Thymus (tissue), 11 donors: ENCODE measurements around the gene GPC6. TPM values are rescaled to one million over a fixed set of nuclear protein-coding genes. Genes with fewer than 3 reads are reported as not detected.

Experiments used
- DNase-seq, 9 donors: peaks; one replicate each; pipeline ENCODE4 v3.0.0-alpha.2; 2013; ENCODE audit warnings: low spot score in 9 of 9, low read depth in 6 of 9, missing footprints in 1 of 9
- H3K27ac ChIP-seq, 2 donors: one replicate each; pipeline ENCODE4 v1.5.1; 2013; ENCODE audit warnings: control low read depth in 1 of 2, low read depth in 1 of 2, low read length in 1 of 2, mild to moderate bottlenecking in 1 of 2, moderate library complexity in 1 of 2
- H3K27me3 ChIP-seq, 2 donors: one replicate each; pipeline ENCODE4 v1.5.1; 2013; ENCODE audit warnings: low read length in 1 of 2; ENCODE audit not compliant: control insufficient read depth in 2 of 2, insufficient read depth in 1 of 2
- H3K36me3 ChIP-seq, 2 donors: one replicate each; pipeline ENCODE4 v1.5.1; 2013; ENCODE audit warnings: low read length in 1 of 2, mild to moderate bottlenecking in 1 of 2, moderate library complexity in 1 of 2; ENCODE audit not compliant: control insufficient read depth in 2 of 2, insufficient read depth in 2 of 2
- H3K4me1 ChIP-seq, 2 donors: one replicate each; pipeline ENCODE4 v1.5.1; 2013; ENCODE audit warnings: low read length in 2 of 2; ENCODE audit not compliant: control insufficient read depth in 2 of 2, insufficient read depth in 2 of 2
- H3K4me3 ChIP-seq, 2 donors: one replicate each; pipeline ENCODE4 v1.5.1; 2013; ENCODE audit warnings: low read length in 2 of 2, control low read depth in 1 of 2, mild to moderate bottlenecking in 1 of 2
- H3K9me3 ChIP-seq, 2 donors: one replicate each; pipeline ENCODE4 v1.5.1; 2013; ENCODE audit warnings: low read length in 1 of 2, mild to moderate bottlenecking in 1 of 2; ENCODE audit not compliant: control insufficient read depth in 2 of 2, insufficient read depth in 1 of 2
- WGBS: extraction: QIAGEN DNeasy Blood & Tissue Kit; methylation state at CpG from one replicate; pipeline ENCODE4 v1.1.7; 2013; 5-methylcytosine and 5-hydroxymethylcytosine counted together
- polyA plus RNA-seq: library from polyadenylated mRNA; stranded (reverse); fragments of 200-250 nt; gene quantifications from one replicate; pipeline ENCODE4 v1.2.3, GENCODE V29; 2013
- total RNA-seq: library from RNA; stranded (reverse); fragments of 120-200 nt; gene quantifications from one replicate; pipeline ENCODE4 v1.2.4, GENCODE V29; 2013
- donor health status: healthy.

The GPC6 gene
- total and polyA plus RNA-seq, 2 donors, result 1.1 to 6.9 TPM

GRCh38 chr13:93670866-93671265 lies 444.3 kb downstream of the GPC6 start:
- no peaks in the 10 kb centered on the region for H3K27me3 ChIP-seq
- no peak for DNase-seq
- no peaks in the 10 kb centered on the region for H3K36me3 ChIP-seq
- H3K4me1 ChIP-seq, result no peaks in the 10 kb centered on the region
- no peak overlapping the region for H3K27ac ChIP-seq
- H3K4me3 ChIP-seq, result no peak overlapping the region
- H3K9me3 ChIP-seq, result no peaks in the 10 kb centered on the region
- WGBS, result 93% methylated on average over 2 of the region's 2 CpGs

GRCh38 chr13:93672996-93673395 lies 446.4 kb downstream of the GPC6 start:
- Histone ChIP-seq H3K27me3 (no peaks in the 10 kb centered on the region), H3K36me3 (no peaks in the 10 kb centered on the region), H3K4me1 (no peaks in the 10 kb centered on the region), H3K27ac (no peak overlapping the region), H3K4me3 (no peak overlapping the region), H3K9me3 (no peaks in the 10 kb centered on the region)
- WGBS, result 87% methylated on average over 1 of the region's 1 CpG
- no peak for DNase-seq

- Histone ChIP-seq H3K4me1 (no peaks in the 10 kb centered on the region), H3K9me3 (no peaks in the 10 kb centered on the region), H3K27ac (no peak overlapping the region), H3K27me3 (no peaks in the 10 kb centered on the region), H3K4me3 (no peak overlapping the region), H3K36me3 (no peaks in the 10 kb centered on the region)
- no peak for DNase-seq
- WGBS, result 94% methylated on average over 3 of the region's 3 CpGs
Measured at GRCh38 chr13:93673885-93674284, 447.3 kb downstream of the GPC6 start.

GRCh38 chr13:93674337-93674755 lies 447.7 kb downstream of the GPC6 start:
- no peak for DNase-seq
- 67% methylated on average over 3 of the region's 3 CpGs for WGBS
- H3K9me3 ChIP-seq, result no peaks in the 10 kb centered on the region
- H3K27me3 ChIP-seq, result no peaks in the 10 kb centered on the region
- H3K36me3 ChIP-seq, result no peaks in the 10 kb centered on the region
- no peak overlapping the region for H3K4me3 ChIP-seq
- H3K27ac ChIP-seq, result no peak overlapping the region
- no peaks in the 10 kb centered on the region for H3K4me1 ChIP-seq

- Histone ChIP-seq H3K27me3 (no peaks in the 10 kb centered on the region), H3K36me3 (no peaks in the 10 kb centered on the region), H3K4me1 (no peaks in the 10 kb centered on the region), H3K27ac (no peak overlapping the region), H3K4me3 (no peak overlapping the region), H3K9me3 (no peaks in the 10 kb centered on the region)
- 94% methylated on average over 2 of the region's 2 CpGs for WGBS
- no peak for DNase-seq
Measured at GRCh38 chr13:93680329-93680728, 453.7 kb downstream of the GPC6 start.

- no peaks in the 10 kb centered on the region for H3K9me3 ChIP-seq
- no peak overlapping the region for H3K4me3 ChIP-seq
- H3K4me1 ChIP-seq, result no peaks in the 10 kb centered on the region
- H3K27ac ChIP-seq, result no peak overlapping the region
- H3K27me3 ChIP-seq, result no peaks in the 10 kb centered on the region
- no peak for DNase-seq
- H3K36me3 ChIP-seq, result no peaks in the 10 kb centered on the region
- 97% methylated on average over 1 of the region's 1 CpG for WGBS
Measured at GRCh38 chr13:93685900-93686299, 459.3 kb downstream of the GPC6 start.

- Histone ChIP-seq H3K27me3 (no peaks in the 10 kb centered on the region), H3K27ac (no peak overlapping the region), H3K4me3 (no peak overlapping the region), H3K9me3 (no peaks in the 10 kb centered on the region), H3K36me3 (no peaks in the 10 kb centered on the region), H3K4me1 (no peaks in the 10 kb centered on the region)
- no peak for DNase-seq
Measured at GRCh38 chr13:93686399-93686798, 459.8 kb downstream of the GPC6 start.

DNA sequence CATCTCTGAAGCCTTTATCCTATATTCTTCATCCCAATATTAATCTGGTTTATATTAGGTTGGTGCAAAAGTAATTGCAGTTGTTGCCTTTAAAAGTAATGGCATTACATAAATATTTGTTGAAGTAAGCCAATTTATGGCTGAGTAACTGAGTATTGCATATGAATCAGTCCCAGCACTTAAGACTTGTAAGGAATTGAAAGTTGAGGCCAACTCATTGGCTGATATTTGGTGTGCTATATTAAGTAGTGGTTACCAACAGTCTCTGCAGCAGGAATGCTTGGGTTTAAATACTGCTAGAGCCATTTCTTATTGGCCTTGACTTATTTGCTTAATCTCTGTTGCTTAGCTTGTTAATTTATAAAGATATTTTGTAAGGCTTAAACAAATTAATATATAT lies 460.7 kb downstream of the GPC6 start:
- Histone ChIP-seq H3K4me1 (no peaks in the 10 kb centered on the region), H3K27me3 (no peaks in the 10 kb centered on the region), H3K4me3 (no peak overlapping the region), H3K36me3 (no peaks in the 10 kb centered on the region), H3K9me3 (no peaks in the 10 kb centered on the region), H3K27ac (no peak overlapping the region)
- no peak for DNase-seq

- Histone ChIP-seq H3K9me3 (no peaks in the 10 kb centered on the region), H3K27ac (no peak overlapping the region), H3K4me1 (no peaks in the 10 kb centered on the region), H3K36me3 (no peaks in the 10 kb centered on the region), H3K27me3 (no peaks in the 10 kb centered on the region), H3K4me3 (no peak overlapping the region)
- DNase-seq, result no peak
Measured at GRCh38 chr13:93689333-93689732, 462.7 kb downstream of the GPC6 start.

DNA sequence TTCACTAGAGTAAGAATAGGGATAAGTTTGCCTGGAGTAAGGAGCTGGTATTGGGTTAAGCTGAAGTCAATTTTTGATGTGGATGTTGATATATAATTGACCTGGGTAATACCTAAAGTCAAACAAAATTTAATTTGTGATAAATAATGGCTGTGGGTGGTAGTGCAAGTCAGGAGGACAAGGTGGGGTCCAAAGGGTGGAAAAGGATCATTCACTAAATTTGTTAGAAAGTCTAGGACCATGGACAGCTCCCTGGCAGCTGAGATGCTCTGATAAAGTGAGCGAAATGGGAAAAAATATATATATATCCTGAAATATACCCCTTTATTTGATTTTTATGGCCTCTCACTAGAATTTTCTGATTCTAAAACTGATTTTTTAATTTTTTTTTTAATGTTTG lies 463.5 kb downstream of the GPC6 start:
- Histone ChIP-seq H3K4me1 (no peaks in the 10 kb centered on the region), H3K9me3 (no peaks in the 10 kb centered on the region), H3K27me3 (no peaks in the 10 kb centered on the region), H3K36me3 (no peaks in the 10 kb centered on the region), H3K27ac (no peak overlapping the region), H3K4me3 (no peak overlapping the region)
- DNase-seq, result peak in 6 of 9 donors; percentile 1 to 36 (median 10)
- WGBS, result 46% methylated on average over 1 of the region's 1 CpG
